Measurements from ENCODE around the gene KRTAP19-2. TPM values are rescaled to one million over a fixed set of nuclear protein-coding genes. Genes with fewer than 3 reads are reported as not detected.

The KRTAP19-2 gene
- total RNA-seq, 4 donors from 2014 or later: not detected

- 63 to 75% methylated on average over 2 to 4 of the region's 4 CpGs for WGBS, 2 donors (ENCODE audit: low coverage in 1 of 2)
- Histone ChIP-seq H3K4me1 (no peaks in the 10 kb centered on the region), H3K9me3 (no peaks in the 10 kb centered on the region), H3K27me3 (no peaks in the 10 kb centered on the region), H3K36me3 (no peaks in the 10 kb centered on the region), H3K4me3 (no peak within 1 kb of the TSS), H3K27ac (no peak within 1 kb of the TSS)
- in situ Hi-C loops (cut with MboI; ENCODE audit: low pct_ligation_motif_present in 1 of 4, low pct_unique_long_range_greater_than_20kb in 1 of 4, low sequenced_read_pairs in 3 of 4): no loop called here
- intact Hi-C loops (cut with DNase I; ENCODE audit: low total_unique reads): no loop called here
- TF ChIP-seq EP300 (IDR thresholded peaks at IDR 0.05; ENCODE audit: low read depth): no peak
- no peak for TF ChIP-seq POLR2AphosphoS5 (IDR thresholded peaks at IDR 0.05)
- no peak for TF ChIP-seq CTCF (IDR thresholded peaks at IDR 0.05)
- no peak for TF ChIP-seq POLR2A (IDR thresholded peaks at IDR 0.05)
- DNase-seq: no peak
These were observed 9.8 kb upstream of the KRTAP19-2 start, which contains the start of gene KRTAP19-4 for GRCh38 chr21:30497065-30497464. TSS of gene KRTAP19-4 (minus strand) at chr21:30497165. CDS start at chr21:30497110, 55 bp downstream.

GRCh38 chr21:30491963-30492428 lies 4.8 kb upstream of the KRTAP19-2 start, which contains the start of gene KRTAP19-3:
TSS of gene KRTAP19-3 (minus strand) at chr21:30492013. CDS start at chr21:30491957, 56 bp downstream.
- in situ Hi-C loops (cut with MboI; ENCODE audit: low pct_ligation_motif_present in 1 of 4, low pct_unique_long_range_greater_than_20kb in 1 of 4, low sequenced_read_pairs in 3 of 4) (no loop called here), intact Hi-C loops (cut with DNase I; ENCODE audit: low total_unique reads) (no loop called here)
- Histone ChIP-seq H3K27ac (no peak within 1 kb of the TSS), H3K4me3 (no peak within 1 kb of the TSS), H3K36me3 (no peaks in the 10 kb centered on the region), H3K4me1 (no peaks in the 10 kb centered on the region), H3K9me3 (peaks cover 0 to 3% of the 10 kb centered on the region in 2 donors), H3K27me3 (no peaks in the 10 kb centered on the region)
- 68 to 83% methylated on average over 2 of the region's 2 CpGs for WGBS, 2 donors (ENCODE audit: low coverage in 1 of 2)
- DNase-seq: no peak
- TF ChIP-seq EP300 (IDR thresholded peaks at IDR 0.05; ENCODE audit: low read depth) (no peak), POLR2AphosphoS5 (IDR thresholded peaks at IDR 0.05) (no peak), CTCF (IDR thresholded peaks at IDR 0.05) (no peak), POLR2A (IDR thresholded peaks at IDR 0.05) (no peak)

GRCh38 chr21:30486180-30486579 lies 1.1 kb downstream of the KRTAP19-2 start:
- no peaks in the 10 kb centered on the region for H3K36me3 ChIP-seq
- H3K9me3 ChIP-seq: peaks cover 0 to 3% of the 10 kb centered on the region in 2 donors
- TF ChIP-seq EP300 (IDR thresholded peaks at IDR 0.05; ENCODE audit: low read depth) (no peak), POLR2AphosphoS5 (IDR thresholded peaks at IDR 0.05) (no peak), CTCF (IDR thresholded peaks at IDR 0.05) (no peak), POLR2A (IDR thresholded peaks at IDR 0.05) (no peak)
- WGBS, 2 donors (ENCODE audit: low coverage in 1 of 2): 47% methylated on average over 2 of the region's 2 CpGs; no CpG with 5 or more reads in 1 of the 2 donors
- in situ Hi-C loops (cut with MboI; ENCODE audit: low pct_ligation_motif_present in 1 of 4, low pct_unique_long_range_greater_than_20kb in 1 of 4, low sequenced_read_pairs in 3 of 4) (no loop called here), intact Hi-C loops (cut with DNase I; ENCODE audit: low total_unique reads) (no loop called here)
- H3K27ac ChIP-seq: no peak overlapping the region
- no peak for DNase-seq
- no peak overlapping the region for H3K4me3 ChIP-seq
- H3K4me1 ChIP-seq: no peaks in the 10 kb centered on the region
- no peaks in the 10 kb centered on the region for H3K27me3 ChIP-seq

GRCh38 chr21:30482130-30482529 lies 5.1 kb downstream of the KRTAP19-2 start:
- intact Hi-C loops (cut with DNase I; ENCODE audit: low total_unique reads) (no loop called here), in situ Hi-C loops (cut with MboI; ENCODE audit: low pct_ligation_motif_present in 1 of 4, low pct_unique_long_range_greater_than_20kb in 1 of 4, low sequenced_read_pairs in 3 of 4) (no loop called here)
- Histone ChIP-seq H3K9me3 (no peaks in the 10 kb centered on the region), H3K27ac (no peak overlapping the region), H3K27me3 (no peaks in the 10 kb centered on the region), H3K4me3 (no peak overlapping the region), H3K4me1 (no peaks in the 10 kb centered on the region), H3K36me3 (no peaks in the 10 kb centered on the region)
- 62 to 81% methylated on average over 2 of the region's 2 CpGs for WGBS, 2 donors (ENCODE audit: low coverage in 1 of 2)
- DNase-seq: no peak
- TF ChIP-seq POLR2A (IDR thresholded peaks at IDR 0.05): no peak
- TF ChIP-seq CTCF (IDR thresholded peaks at IDR 0.05): no peak
- no peak for TF ChIP-seq POLR2AphosphoS5 (IDR thresholded peaks at IDR 0.05)
- TF ChIP-seq EP300 (IDR thresholded peaks at IDR 0.05; ENCODE audit: low read depth): no peak
